ENCODE measurements around the gene TBCD.

GRCh38 chr17:82909322-82909904 is 157.5 kb downstream of the TBCD start:
- TF ChIP-seq CTCF (conservative IDR thresholded peaks at IDR 0.05; ENCODE audit: low read depth, low read length) (no peak), EZH2 (IDR thresholded peaks at IDR 0.05; ENCODE audit: low read length, unreplicated experiment) (no peak)
